CD8-positive, alpha-beta memory T cell (primary cell): ENCODE measurements around the gene KDM6B. TPM values are rescaled to one million over a fixed set of nuclear protein-coding genes. Genes with fewer than 3 reads are reported as not detected.

Experiments used
- CTCF ChIA-PET: fragments of 350-600 bp; sonication (Branson Sonifier 250); formaldehyde crosslinking; loops from one replicate; lab custom pipeline; 2021; ENCODE audit warnings: antibody characterized with exemption; lab: Charles Lee
- POLR2A ChIA-PET: fragments of 350-600 bp; sonication (Branson Sonifier 250); formaldehyde crosslinking; loops from one replicate; lab custom pipeline; 2021; ENCODE audit warnings: antibody characterized with exemption; lab: Charles Lee
- DNase-seq, 5 donors: peaks; one replicate each; pipeline versions ENCODE4 v3.0.0 to v3.0.0-alpha.2; 2020 to 2022; ENCODE audit warnings: mixed read lengths in 1 of 5
- H3K27ac ChIP-seq: one replicate; pipeline ENCODE4 v1.7.0; 2013; ENCODE audit warnings: low read depth, mild to moderate bottlenecking, low read length, moderate library complexity
- H3K27me3 ChIP-seq: 2 replicates; pipeline ENCODE4 v1.7.0; 2013; ENCODE audit warnings: low read length, mild to moderate bottlenecking; ENCODE audit not compliant: insufficient read depth, poor library complexity, severe bottlenecking
- H3K36me3 ChIP-seq: 2 replicates; pipeline ENCODE4 v1.7.0; 2013; ENCODE audit warnings: mild to moderate bottlenecking, low read length, moderate library complexity; ENCODE audit not compliant: insufficient read depth
- H3K4me1 ChIP-seq: 2 replicates; pipeline ENCODE4 v1.7.0; 2013; ENCODE audit warnings: mild to moderate bottlenecking, low read length, moderate library complexity; ENCODE audit not compliant: insufficient read depth
- H3K4me3 ChIP-seq: 2 replicates; pipeline ENCODE4 v1.7.0; 2013; ENCODE audit warnings: mild to moderate bottlenecking, low read length
- H3K9me3 ChIP-seq: 2 replicates; pipeline ENCODE4 v1.7.0; 2013; ENCODE audit warnings: mild to moderate bottlenecking, low read length
- H3K27ac Mint-ChIP-seq, 8 donors: one replicate each; pipeline ENCODE4 v1.8.0; 2020 to 2021; ENCODE audit warnings: mixed read lengths in 8 of 8, mild to moderate bottlenecking in 6 of 8, inconsistent platforms in 3 of 8, moderate library complexity in 3 of 8
- H3K27me3 Mint-ChIP-seq, 2 donors: one replicate each; pipeline ENCODE4 v1.8.0; 2020 to 2021; ENCODE audit warnings: mixed read lengths in 2 of 2, mild to moderate bottlenecking in 1 of 2, moderate library complexity in 1 of 2
- H3K36me3 Mint-ChIP-seq, 3 donors: one replicate each; pipeline ENCODE4 v1.8.0; 2020 to 2021; ENCODE audit warnings: mixed read lengths in 3 of 3, inconsistent platforms in 1 of 3, mild to moderate bottlenecking in 1 of 3
- H3K4me1 Mint-ChIP-seq, 3 donors: one replicate each; pipeline ENCODE4 v1.8.0; 2020 to 2021; ENCODE audit warnings: mixed read lengths in 3 of 3, inconsistent platforms in 1 of 3, mild to moderate bottlenecking in 1 of 3
- H3K4me3 Mint-ChIP-seq, 7 donors: one replicate each; pipeline ENCODE4 v1.8.0; 2020 to 2021; ENCODE audit warnings: mixed read lengths in 7 of 7, mild to moderate bottlenecking in 6 of 7, moderate library complexity in 4 of 7, inconsistent platforms in 2 of 7
- H3K9me3 Mint-ChIP-seq, 5 donors: one replicate each; pipeline ENCODE4 v1.8.0; 2020 to 2022; ENCODE audit warnings: mixed read lengths in 5 of 5, mild to moderate bottlenecking in 3 of 5, moderate library complexity in 2 of 5, inconsistent platforms in 1 of 5
- polyA plus RNA-seq: library from polyadenylated mRNA; unstranded; fragments of 300-500 nt; fragmentation: Illumina TruSeq; gene quantifications from one replicate; pipeline ENCODE4 v1.2.3, GENCODE V29; 2021
- total RNA-seq, 2 experiments: library from RNA; stranded (reverse); gene quantifications; one replicate each; pipeline ENCODE4 v1.2.3, GENCODE V29; 2021

KDM6B gene
- total and polyA plus RNA-seq, 3 experiments from 2014 or later = 1.2 to 89.7 (median 84.2) TPM

DNA sequence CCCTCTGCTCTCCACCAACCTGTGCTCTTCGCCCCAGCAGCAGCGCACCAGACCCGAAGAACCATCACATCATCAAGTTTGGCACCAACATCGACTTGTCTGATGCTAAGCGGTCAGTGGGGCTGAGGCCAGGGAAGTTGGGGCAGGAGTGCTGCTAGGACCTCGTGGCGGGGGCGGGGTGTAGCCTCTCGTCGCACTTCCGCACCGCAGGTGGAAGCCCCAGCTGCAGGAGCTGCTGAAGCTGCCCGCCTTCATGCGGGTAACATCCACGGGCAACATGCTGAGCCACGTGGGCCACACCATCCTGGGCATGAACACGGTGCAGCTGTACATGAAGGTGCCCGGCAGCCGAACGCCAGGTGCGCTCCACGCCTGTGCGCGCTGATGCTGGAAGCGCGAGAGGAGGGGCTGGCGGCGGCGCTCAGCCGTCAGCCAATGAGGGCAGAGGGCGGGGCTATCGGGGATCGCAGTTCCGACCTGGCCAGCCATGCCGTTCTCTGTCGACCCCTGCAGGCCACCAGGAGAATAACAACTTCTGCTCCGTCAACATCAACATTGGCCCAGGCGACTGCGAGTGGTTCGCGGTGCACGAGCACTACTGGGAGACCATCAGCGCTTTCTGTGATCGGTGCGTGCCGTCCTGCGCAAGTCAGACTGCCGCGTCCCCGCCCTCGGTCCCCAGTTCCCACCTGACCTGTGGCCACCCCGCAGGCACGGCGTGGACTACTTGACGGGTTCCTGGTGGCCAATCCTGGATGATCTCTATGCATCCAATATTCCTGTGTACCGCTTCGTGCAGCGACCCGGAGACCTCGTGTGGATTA, 17.6 kb downstream of the KDM6B start:
- POLR2A ChIA-PET = interaction anchor here (0.7 to 1.2 kb wide), 2 partner anchors 9 to 17 kb away, joined by 4 to 8 read pairs; no protein-coding TSS in a partner anchor
- H3K9me3 Mint-ChIP-seq = no peaks in the 10 kb centered on the region
- peak overlapping the region; percentile 64 for H3K4me3 ChIP-seq
- H3K27ac ChIP-seq = no peak overlapping the region
- H3K4me1 Mint-ChIP-seq = peaks cover 11 to 32% (median 12%) of the 10 kb centered on the region in 3 donors
- H3K4me1 ChIP-seq = peaks cover 28% of the 10 kb centered on the region
- DNase-seq = peak; percentile 92 to 97 (median 94)
- peaks cover 4% of the 10 kb centered on the region for H3K36me3 ChIP-seq
- CTCF ChIA-PET = interaction anchor here (0.6 to 3.5 kb wide), 18 partner anchors 8 to 609 kb away, joined by 3 to 69 read pairs (median 4); partner anchors contain the start of gene KDM6B
- peak overlapping the region; percentile 71 to 96 (median 86) for H3K27ac Mint-ChIP-seq
- H3K36me3 Mint-ChIP-seq = peaks cover 0 to 66% (median 2%) of the 10 kb centered on the region in 3 donors
- peak overlapping the region; percentile 72 to 85 (median 79) for H3K4me3 Mint-ChIP-seq
- no peaks in the 10 kb centered on the region for H3K9me3 ChIP-seq
- peaks cover 0 to 2% of the 10 kb centered on the region in 2 donors for H3K27me3 Mint-ChIP-seq
- no peaks in the 10 kb centered on the region for H3K27me3 ChIP-seq

DNA sequence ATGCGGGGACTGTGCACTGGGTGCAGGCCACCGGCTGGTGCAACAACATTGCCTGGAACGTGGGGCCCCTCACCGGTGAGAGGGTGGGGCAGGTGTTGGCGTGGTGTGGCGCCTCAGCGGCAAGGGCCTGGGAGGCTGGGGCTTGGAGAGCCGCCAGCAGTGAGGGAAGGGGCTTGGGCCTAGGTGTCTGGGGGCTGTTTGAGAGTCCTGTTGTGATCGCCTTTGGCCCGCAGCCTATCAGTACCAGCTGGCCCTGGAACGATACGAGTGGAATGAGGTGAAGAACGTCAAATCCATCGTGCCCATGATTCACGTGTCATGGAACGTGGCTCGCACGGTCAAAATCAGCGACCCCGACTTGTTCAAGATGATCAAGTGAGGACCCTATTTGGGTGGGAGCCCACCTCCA, 18.2 kb downstream of the KDM6B start:
- POLR2A ChIA-PET = no interaction called here
- no peak overlapping the region for H3K27ac ChIP-seq

DNA sequence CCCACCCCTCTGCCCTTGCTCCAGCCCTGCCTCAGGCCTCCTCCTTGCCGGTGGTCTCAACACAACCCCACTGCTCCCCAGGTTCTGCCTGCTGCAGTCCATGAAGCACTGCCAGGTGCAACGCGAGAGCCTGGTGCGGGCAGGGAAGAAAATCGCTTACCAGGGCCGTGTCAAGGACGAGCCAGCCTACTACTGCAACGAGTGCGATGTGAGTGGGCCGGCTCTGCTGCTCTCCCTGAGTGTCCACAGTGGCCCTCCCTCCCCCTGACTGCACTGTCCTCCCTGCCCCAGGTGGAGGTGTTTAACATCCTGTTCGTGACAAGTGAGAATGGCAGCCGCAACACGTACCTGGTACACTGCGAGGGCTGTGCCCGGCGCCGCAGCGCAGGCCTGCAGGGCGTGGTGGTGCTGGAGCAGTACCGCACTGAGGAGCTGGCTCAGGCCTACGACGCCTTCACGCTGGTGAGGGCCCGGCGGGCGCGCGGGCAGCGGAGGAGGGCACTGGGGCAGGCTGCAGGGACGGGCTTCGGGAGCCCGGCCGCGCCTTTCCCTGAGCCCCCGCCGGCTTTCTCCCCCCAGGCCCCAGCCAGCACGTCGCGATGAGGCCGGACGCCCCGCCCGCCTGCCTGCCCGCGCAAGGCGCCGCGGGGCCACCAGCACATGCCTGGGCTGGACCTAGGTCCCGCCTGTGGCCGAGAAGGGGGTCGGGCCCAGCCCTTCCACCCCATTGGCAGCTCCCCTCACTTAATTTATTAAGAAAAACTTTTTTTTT, 19.1 kb downstream of the KDM6B start:
- H3K9me3 ChIP-seq = no peaks in the 10 kb centered on the region
- Mint-ChIP-seq H3K36me3 (peaks cover 0 to 55% (median 2%) of the 10 kb centered on the region in 3 donors), H3K4me1 (peaks cover 11 to 32% (median 12%) of the 10 kb centered on the region in 3 donors), H3K27me3 (peaks cover 0 to 2% of the 10 kb centered on the region in 2 donors), H3K27ac (peak overlapping the region in 2 of 8 donors; percentile 50 to 91), H3K4me3 (no peak overlapping the region), H3K9me3 (no peaks in the 10 kb centered on the region)
- CTCF ChIA-PET = interaction anchor here (0.6 to 2.7 kb wide), 3 partner anchors 9 to 279 kb away, joined by 3 to 9 read pairs (median 5); no protein-coding TSS in a partner anchor
- no peaks in the 10 kb centered on the region for H3K27me3 ChIP-seq
- H3K4me1 ChIP-seq = peaks cover 30% of the 10 kb centered on the region
- no peak overlapping the region for H3K4me3 ChIP-seq
- no peak overlapping the region for H3K27ac ChIP-seq
- H3K36me3 ChIP-seq = peaks cover 4% of the 10 kb centered on the region
- POLR2A ChIA-PET = interaction anchor here (0.7 kb wide), 1 partner anchor 76 kb away, joined by 6 read pairs; the partner anchor contains the start of gene KCNAB3
- peak in 1 of 5 donors; percentile 53 for DNase-seq

More for the DNA sequence above, 18.2 kb downstream of the KDM6B start:
- Mint-ChIP-seq H3K27ac (peak overlapping the region in 7 of 8 donors; percentile 71 to 96 (median 87)), H3K9me3 (no peaks in the 10 kb centered on the region), H3K4me3 (peak overlapping the region in 2 of 7 donors; percentile 73 to 85), H3K36me3 (peaks cover 0 to 60% (median 2%) of the 10 kb centered on the region in 3 donors), H3K4me1 (peaks cover 11 to 32% (median 12%) of the 10 kb centered on the region in 3 donors), H3K27me3 (peaks cover 0 to 2% of the 10 kb centered on the region in 2 donors)
- Histone ChIP-seq H3K27me3 (no peaks in the 10 kb centered on the region), H3K4me1 (peaks cover 28% of the 10 kb centered on the region), H3K4me3 (no peak overlapping the region), H3K9me3 (no peaks in the 10 kb centered on the region), H3K36me3 (peaks cover 4% of the 10 kb centered on the region)
- peak in 1 of 5 donors; percentile 54 for DNase-seq
- CTCF ChIA-PET = interaction anchor here (0.6 to 2.7 kb wide), 5 partner anchors 10 to 610 kb away, joined by 3 to 9 read pairs (median 5); no protein-coding TSS in a partner anchor

DNA sequence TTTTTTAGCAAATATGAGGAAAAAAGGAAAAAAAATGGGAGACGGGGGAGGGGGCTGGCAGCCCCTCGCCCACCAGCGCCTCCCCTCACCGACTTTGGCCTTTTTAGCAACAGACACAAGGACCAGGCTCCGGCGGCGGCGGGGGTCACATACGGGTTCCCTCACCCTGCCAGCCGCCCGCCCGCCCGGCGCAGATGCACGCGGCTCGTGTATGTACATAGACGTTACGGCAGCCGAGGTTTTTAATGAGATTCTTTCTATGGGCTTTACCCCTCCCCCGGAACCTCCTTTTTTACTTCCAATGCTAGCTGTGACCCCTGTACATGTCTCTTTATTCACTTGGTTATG, 19.6 kb downstream of the KDM6B start:
- H3K27ac ChIP-seq = no peak overlapping the region
- no peaks in the 10 kb centered on the region for H3K9me3 ChIP-seq
- POLR2A ChIA-PET = interaction anchor here (0.7 kb wide), 1 partner anchor 76 kb away, joined by 6 read pairs; the partner anchor contains the start of gene KCNAB3
- H3K9me3 Mint-ChIP-seq = no peaks in the 10 kb centered on the region
- H3K27ac Mint-ChIP-seq = no peak overlapping the region
- peaks cover 11 to 32% (median 12%) of the 10 kb centered on the region in 3 donors for H3K4me1 Mint-ChIP-seq
- H3K4me3 Mint-ChIP-seq = peak overlapping the region in 2 of 7 donors; percentile 29 to 42
- no peaks in the 10 kb centered on the region for H3K27me3 ChIP-seq
- CTCF ChIA-PET = interaction anchor here (0.6 kb wide), 1 partner anchor 278 kb away, joined by 3 read pairs; no protein-coding TSS in a partner anchor
- H3K36me3 Mint-ChIP-seq = peaks cover 0 to 52% (median 2%) of the 10 kb centered on the region in 3 donors
- H3K4me1 ChIP-seq = peaks cover 35% of the 10 kb centered on the region
- peaks cover 0 to 2% of the 10 kb centered on the region in 2 donors for H3K27me3 Mint-ChIP-seq
- peaks cover 4% of the 10 kb centered on the region for H3K36me3 ChIP-seq
- DNase-seq = peak in 1 of 5 donors; percentile 49
- no peak overlapping the region for H3K4me3 ChIP-seq

DNA sequence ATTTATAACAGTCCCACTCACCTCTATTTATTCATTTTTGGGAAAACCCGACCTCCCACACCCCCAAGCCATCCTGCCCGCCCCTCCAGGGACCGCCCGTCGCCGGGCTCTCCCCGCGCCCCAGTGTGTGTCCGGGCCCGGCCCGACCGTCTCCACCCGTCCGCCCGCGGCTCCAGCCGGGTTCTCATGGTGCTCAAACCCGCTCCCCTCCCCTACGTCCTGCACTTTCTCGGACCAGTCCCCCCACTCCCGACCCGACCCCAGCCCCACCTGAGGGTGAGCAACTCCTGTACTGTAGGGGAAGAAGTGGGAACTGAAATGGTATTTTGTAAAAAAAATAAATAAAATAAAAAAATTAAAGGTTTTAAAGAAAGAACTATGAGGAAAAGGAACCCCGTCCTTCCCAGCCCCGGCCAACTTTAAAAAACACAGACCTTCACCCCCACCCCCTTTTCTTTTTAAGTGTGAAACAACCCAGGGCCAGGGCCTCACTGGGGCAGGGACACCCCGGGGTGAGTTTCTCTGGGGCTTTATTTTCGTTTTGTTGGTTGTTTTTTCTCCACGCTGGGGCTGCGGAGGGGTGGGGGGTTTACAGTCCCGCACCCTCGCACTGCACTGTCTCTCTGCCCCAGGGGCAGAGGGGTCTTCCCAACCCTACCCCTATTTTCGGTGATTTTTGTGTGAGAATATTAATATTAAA, 20.2 kb downstream of the KDM6B start:
- Histone ChIP-seq H3K27ac (no peak overlapping the region), H3K4me3 (no peak overlapping the region), H3K9me3 (no peaks in the 10 kb centered on the region), H3K36me3 (peaks cover 4% of the 10 kb centered on the region), H3K4me1 (peaks cover 38% of the 10 kb centered on the region), H3K27me3 (no peaks in the 10 kb centered on the region)
- peaks cover 0 to 2% of the 10 kb centered on the region in 2 donors for H3K27me3 Mint-ChIP-seq
- H3K4me3 Mint-ChIP-seq = peak overlapping the region in 2 of 7 donors; percentile 29 to 42
- CTCF ChIA-PET = no interaction called here
- H3K36me3 Mint-ChIP-seq = peaks cover 0 to 48% (median 2%) of the 10 kb centered on the region in 3 donors
- peaks cover 11 to 32% (median 12%) of the 10 kb centered on the region in 3 donors for H3K4me1 Mint-ChIP-seq
- POLR2A ChIA-PET = no interaction called here
- H3K27ac Mint-ChIP-seq = peak overlapping the region in 1 of 8 donors; percentile 65
- peak in 1 of 5 donors; percentile 53 for DNase-seq
- no peaks in the 10 kb centered on the region for H3K9me3 Mint-ChIP-seq

DNA sequence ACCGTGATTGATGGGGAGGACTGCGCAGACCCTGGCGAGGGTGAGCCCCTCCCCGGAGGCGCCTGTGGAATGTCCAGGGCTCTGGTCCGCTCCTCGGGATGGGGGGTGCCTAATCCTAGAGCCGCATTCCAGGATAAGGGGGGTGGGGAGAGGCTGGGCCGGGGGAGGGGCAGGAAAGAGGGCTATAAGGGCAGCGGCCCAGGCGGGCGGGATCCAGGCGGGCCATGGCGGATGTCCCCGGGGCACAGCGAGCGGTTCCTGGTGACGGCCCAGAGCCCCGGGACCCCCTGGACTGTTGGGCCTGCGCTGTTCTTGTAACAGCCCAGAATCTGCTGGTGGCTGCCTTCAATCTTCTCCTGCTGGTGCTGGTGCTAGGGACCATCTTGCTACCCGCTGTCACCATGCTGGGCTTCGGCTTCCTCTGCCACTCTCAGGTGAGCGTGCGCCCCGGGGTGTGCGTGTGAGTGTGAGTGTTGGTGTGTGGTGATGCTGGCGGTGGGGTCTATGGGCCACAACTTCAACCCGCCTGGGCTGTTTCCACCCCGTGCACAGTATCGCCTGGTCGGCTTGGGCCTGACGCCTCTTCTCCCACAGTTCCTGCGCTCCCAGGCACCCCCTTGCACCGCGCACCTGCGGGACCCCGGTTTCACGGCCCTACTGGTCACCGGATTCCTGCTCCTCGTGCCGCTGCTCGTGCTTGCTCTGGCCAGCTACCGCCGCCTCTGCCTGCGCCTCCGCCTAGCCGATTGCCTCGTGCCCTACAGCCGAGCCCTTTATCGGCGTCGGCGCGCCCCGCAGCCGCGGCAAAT, 21.0 kb downstream of the KDM6B start, which contains the start of gene TMEM88:
TMEM88 (plus strand) TSS at position 216 of the 809 bp plus-strand sequence; CDS start at position 225, 9 bp downstream.
- Mint-ChIP-seq H3K36me3 (peaks cover 0 to 44% (median 2%) of the 10 kb centered on the region in 3 donors), H3K4me3 (peak within 1 kb of the TSS in 3 of 7 donors; percentile 29 to 54 (median 42)), H3K4me1 (peaks cover 11 to 27% (median 17%) of the 10 kb centered on the region in 3 donors), H3K27ac (peak within 1 kb of the TSS in 3 of 8 donors; percentile 64 to 73 (median 65)), H3K27me3 (peaks cover 0 to 2% of the 10 kb centered on the region in 2 donors), H3K9me3 (no peaks in the 10 kb centered on the region)
- no peak within 1 kb of the TSS for H3K4me3 ChIP-seq
- CTCF ChIA-PET = interaction anchor here (1.2 to 2.6 kb wide), 2 partner anchors 12 to 20 kb away, joined by 3 to 28 read pairs; partner anchors contain the start of gene KDM6B
- H3K4me1 ChIP-seq = peaks cover 38% of the 10 kb centered on the region
- DNase-seq = peak in 1 of 5 donors; percentile 53
- H3K27ac ChIP-seq = no peak within 1 kb of the TSS
- H3K27me3 ChIP-seq = no peaks in the 10 kb centered on the region
- H3K9me3 ChIP-seq = no peaks in the 10 kb centered on the region
- POLR2A ChIA-PET = interaction anchor here (2.4 to 3.1 kb wide), 3 partner anchors 10 to 18 kb away, joined by 10 to 46 read pairs (median 15); no protein-coding TSS in a partner anchor
- H3K36me3 ChIP-seq = peaks cover 4% of the 10 kb centered on the region
